Testis (tissue), 3 donors: ENCODE results near the gene SMC5. TPM values are rescaled to one million over a fixed set of nuclear protein-coding genes. Genes with fewer than 3 reads are reported as not detected.

Experiments used
- DNase-seq: peaks from one replicate; pipeline ENCODE4 v3.0.0-alpha.2; 2019
- H3K27ac ChIP-seq, 2 donors: fragments of 200-600 bp; sonication (generic); one replicate each; pipeline ENCODE4 v1.5.1; 2019
- H3K27me3 ChIP-seq: fragments of 200-600 bp; sonication (generic); one replicate; pipeline ENCODE4 v1.5.1; 2019
- H3K36me3 ChIP-seq: fragments of 200-600 bp; sonication (generic); one replicate; pipeline ENCODE4 v1.5.1; 2017; ENCODE audit warnings: low read depth; ENCODE audit errors: missing control alignments
- H3K4me1 ChIP-seq: fragments of 200-600 bp; sonication (generic); one replicate; pipeline ENCODE4 v1.5.1; 2019
- H3K4me3 ChIP-seq, 2 donors: fragments of 200-600 bp; sonication (generic); one replicate each; pipeline ENCODE4 v1.5.1; 2017 to 2019
- H3K9me3 ChIP-seq: fragments of 200-600 bp; sonication (generic); one replicate; pipeline ENCODE4 v1.5.1; 2017
- CTCF ChIP-seq, 3 experiments: fragments of 450-650 bp in 2 of 3; fragments of 200-600 bp in 1 of 3; sonication (generic) in 1 of 3; IDR thresholded peaks; one replicate each; pipeline ENCODE4 v1.5.1; 2016 to 2019; ENCODE audit warnings: antibody characterized with exemption in 3 of 3, mild to moderate bottlenecking in 2 of 3, moderate library complexity in 1 of 3
- POLR2A ChIP-seq: fragments of 450-650 bp; IDR thresholded peaks from one replicate; pipeline ENCODE4 v1.6.1; 2017; ENCODE audit warnings: antibody characterized with exemption, mild to moderate bottlenecking, moderate library complexity
- WGBS, 2 donors: methylation state at CpG; one replicate each; pipeline ENCODE4 v1.1.5; 2018; 5-methylcytosine and 5-hydroxymethylcytosine counted together
- intact Hi-C: fragments of 100-400 bp; cut with DNase I; formaldehyde crosslinking; loops from one replicate; pipeline ENCODE4 v1.15.1; 2023; ENCODE audit warnings: low total_unique reads
- polyA plus RNA-seq: library from polyadenylated mRNA; stranded (reverse); fragments of 350-450 nt; fragmentation: Illumina TruSeq; extraction: RNeasy Lipid Tissue Mini Kit (QIAGEN cat#74804); gene quantifications from one replicate; pipeline ENCODE4 v1.2.3, GENCODE V29; 2014; ENCODE audit warnings: low read depth, low replicate concordance; ENCODE audit not compliant: insufficient read depth
- small RNA-seq, 2 donors: library from RNA; depleted of rRNA; stranded (forward); fragments of <200 nt; gene quantifications; one replicate each; pipeline ENCODE3, GENCODE V24; 2016
- total RNA-seq, 2 donors: library from RNA; depleted of rRNA; stranded (reverse); fragments of >200 nt; gene quantifications; one replicate each; pipeline ENCODE4 v1.2.3, GENCODE V29; 2016

Gene SMC5
- total and polyA plus RNA-seq, 3 donors from 2014 or later, result 11.9 to 42.6 (median 39.0) TPM

- no peak overlapping the region for H3K27ac ChIP-seq
These were observed 143.4 kb downstream of the SMC5 start for GRCh38 chr9:70402213-70402612.

DNA sequence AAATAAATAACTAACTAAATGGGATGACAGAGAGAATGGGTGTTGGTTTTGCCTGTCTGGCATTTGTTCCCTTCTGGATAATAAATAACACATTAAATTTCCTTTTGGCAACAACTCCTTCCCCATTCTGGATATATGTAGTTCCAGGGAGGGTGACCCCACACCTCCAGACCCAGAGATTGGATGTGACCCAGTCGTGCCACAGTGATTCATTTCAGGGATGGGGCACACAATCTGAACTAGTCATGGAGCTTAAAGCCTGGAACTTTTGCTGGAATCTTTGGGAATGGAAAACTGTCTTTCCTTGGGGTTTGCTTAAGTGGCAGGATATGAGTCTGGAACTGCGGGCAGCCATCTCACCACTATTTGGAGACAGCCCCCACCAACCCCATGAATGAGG is 144.4 kb downstream of the SMC5 start:
- peaks cover 64% of the 10 kb centered on the region for H3K4me1 ChIP-seq
- no peak for DNase-seq
- intact Hi-C loops, result no loop called here
- H3K4me3 ChIP-seq, result no peak overlapping the region
- H3K9me3 ChIP-seq, result no peaks in the 10 kb centered on the region
- peak overlapping the region in 1 of 2 donors; percentile 80 for H3K27ac ChIP-seq
- no peaks in the 10 kb centered on the region for H3K36me3 ChIP-seq
- WGBS, 2 donors, result 67 to 77% methylated on average over 2 of the region's 2 CpGs
- no peak for TF ChIP-seq CTCF (IDR thresholded peaks at IDR 0.05)
- H3K27me3 ChIP-seq, result no peaks in the 10 kb centered on the region

More at GRCh38 chr9:70402213-70402612, 143.4 kb downstream of the SMC5 start:
- Histone ChIP-seq H3K4me1 (peaks cover 66% of the 10 kb centered on the region), H3K36me3 (no peaks in the 10 kb centered on the region), H3K27me3 (no peaks in the 10 kb centered on the region), H3K9me3 (no peaks in the 10 kb centered on the region), H3K4me3 (no peak overlapping the region)
- no peak for DNase-seq
- TF ChIP-seq CTCF (IDR thresholded peaks at IDR 0.05), result no peak
- TF ChIP-seq POLR2A, result no peak
- 45 to 50% methylated on average over 1 of the region's 1 CpG for WGBS, 2 donors
- intact Hi-C loops, result no loop called here

DNA sequence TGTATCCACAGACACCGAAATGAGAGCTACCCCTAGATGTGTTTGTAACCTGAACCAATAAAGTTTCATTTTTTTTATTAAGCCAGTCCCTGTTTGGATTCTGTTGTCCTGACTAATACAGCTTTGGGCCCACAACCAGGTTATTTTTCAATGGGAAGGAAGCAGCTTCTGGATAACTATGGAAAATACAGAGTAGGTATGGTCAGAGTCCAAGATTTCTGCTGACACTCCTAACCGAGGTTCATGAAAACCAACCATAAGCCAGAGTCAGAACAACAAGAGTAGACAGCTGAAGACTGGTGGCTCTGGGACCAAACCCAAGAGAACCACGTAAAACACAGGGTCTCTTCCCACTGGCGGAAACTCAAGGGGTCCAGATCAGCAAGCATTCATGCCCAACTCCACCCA is 144.8 kb downstream of the SMC5 start:
- Histone ChIP-seq H3K9me3 (no peaks in the 10 kb centered on the region), H3K27me3 (no peaks in the 10 kb centered on the region), H3K4me1 (peaks cover 63% of the 10 kb centered on the region), H3K27ac (peak overlapping the region in 1 of 2 donors; percentile 80), H3K36me3 (no peaks in the 10 kb centered on the region), H3K4me3 (no peak overlapping the region)
- intact Hi-C loops, result no loop called here
- 45 to 58% methylated on average over 4 of the region's 4 CpGs for WGBS, 2 donors
- TF ChIP-seq POLR2A (no peak), CTCF (IDR thresholded peaks at IDR 0.05) (no peak)
- DNase-seq, result no peak

- Histone ChIP-seq H3K4me1 (peaks cover 58% of the 10 kb centered on the region), H3K4me3 (no peak overlapping the region), H3K9me3 (no peaks in the 10 kb centered on the region), H3K27ac (peak overlapping the region in 1 of 2 donors; percentile 80), H3K36me3 (no peaks in the 10 kb centered on the region), H3K27me3 (no peaks in the 10 kb centered on the region)
- intact Hi-C loops, result no loop called here
- DNase-seq, result no peak
- no peak for TF ChIP-seq POLR2A
- TF ChIP-seq CTCF (IDR thresholded peaks at IDR 0.05), result no peak
- 83 to 84% methylated on average over 2 of the region's 2 CpGs for WGBS, 2 donors
These were observed 145.5 kb downstream of the SMC5 start for GRCh38 chr9:70404261-70404660.

Small RNAs within 50 kb of the gene (small RNA-seq; reads per million reads assigned to genes)
- 0 reads per million in 2 donors for gene RF00019

Other genes with a start within 250 kb of the SMC5 start
- gene MAMDC2, start 215.1 kb upstream of the SMC5 start, total RNA-seq, result 10 to 100 TPM; 13.7 to 28.3 TPM
- 15.1 TPM for gene MAMDC2, start 215.1 kb upstream of the SMC5 start, polyA plus RNA-seq
- gene KLF9, start 155.7 kb downstream of the SMC5 start, total RNA-seq, result 10 to 100 TPM; 39.8 to 47.9 TPM
- 11.8 TPM for gene KLF9, start 155.7 kb downstream of the SMC5 start, polyA plus RNA-seq